H1 (cell line): ENCODE results near the gene CHD5. TPM values are rescaled to one million over a fixed set of nuclear protein-coding genes. Genes with fewer than 3 reads are reported as not detected.

Source experiments
- HDAC2 ChIP-seq, 2 experiments: fragments of 300-600 bp in 1 of 2; sonication (generic) in 1 of 2; IDR thresholded peaks; 2 replicates each; pipeline ENCODE4 v1.6.1; 2011 to 2012; ENCODE audit warnings: low read depth in 2 of 2, low read length in 2 of 2, mild to moderate bottlenecking in 2 of 2, moderate library complexity in 2 of 2, borderline replicate concordance in 1 of 2, inconsistent platforms in 1 of 2
- RNF2 ChIP-seq: fragments of 200-900, 300-1000 bp; sonication (generic); IDR thresholded peaks from 2 replicates; pipeline ENCODE4 v1.7.1; 2016; ENCODE audit warnings: borderline replicate concordance, low read depth, mild to moderate bottlenecking, antibody characterized with exemption, low read length; ENCODE audit not compliant: poor library complexity, severe bottlenecking; ENCODE audit errors: missing control alignments
- SRF ChIP-seq: IDR thresholded peaks from 2 replicates; pipeline ENCODE4 v1.6.1; 2011; ENCODE audit warnings: mild to moderate bottlenecking, low read depth, low read length, moderate library complexity
- polyA plus RNA-seq, 7 experiments: library from polyadenylated mRNA; depleted of rRNA in 3 of 7; stranded (reverse) in 5 of 7; unstranded in 2 of 7; fragments of >200 nt in 5 of 7; fragments of 200-250 nt in 2 of 7; gene quantifications; 1 replicate in 5 of 7; 2 replicates in 1 of 7; 4 replicates in 1 of 7; pipeline versions ENCODE4 v1.2.1 to v1.2.3, GENCODE V29; 2011 to 2013; ENCODE audit warnings: missing spikeins in 2 of 7, mixed read lengths in 2 of 7
- total RNA-seq: library from RNA; stranded (reverse); fragmentation: NEBNext Ultra II Directional; extraction: Animal tissue kit (Norgen Biotek cat#: 25700); gene quantifications from 2 replicates; pipeline ENCODE4 v1.2.1, GENCODE V29; 2021

CHD5 gene
- total and polyA plus RNA-seq, 2 of the 8 experiments (the other 6 are each of a cell fraction or from before 2014, with no cell fraction given) = 0.42 to 1.8 TPM

DNA sequence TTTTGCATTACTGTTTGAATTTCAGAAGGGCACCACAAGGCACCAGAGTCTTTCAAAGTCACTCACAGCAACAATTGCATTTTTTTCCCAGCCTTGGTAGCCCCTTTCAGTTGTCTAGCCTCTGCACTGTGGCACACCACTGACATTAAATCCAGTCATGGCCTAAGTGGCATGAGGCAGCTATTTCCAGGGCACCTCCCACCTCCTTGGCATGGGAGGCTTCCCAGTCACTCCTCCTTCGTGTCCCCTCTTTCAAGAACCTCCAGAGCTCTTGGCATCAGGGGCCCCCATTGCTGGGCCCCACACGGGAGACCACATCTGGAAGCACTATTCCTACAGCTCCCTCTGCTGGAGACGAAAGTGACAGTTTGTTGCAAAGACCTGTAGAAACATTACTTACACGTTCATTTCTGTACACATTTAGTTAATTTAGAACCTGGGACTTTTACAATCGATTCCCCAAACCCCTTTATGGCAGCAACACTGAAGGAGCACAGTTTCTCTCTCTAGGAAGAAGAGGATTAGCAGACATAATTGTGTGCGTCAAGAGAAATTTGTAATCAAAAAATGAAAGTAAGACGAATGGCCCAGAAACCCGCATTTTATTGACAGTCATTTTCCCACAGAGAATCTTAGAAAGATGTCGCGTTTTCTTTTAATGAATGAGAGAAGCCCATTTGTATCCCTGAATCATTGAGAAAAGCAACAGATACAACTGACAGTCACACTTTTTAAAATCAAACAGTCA, 5.7 kb upstream of the CHD5 start (continued):
- TF ChIP-seq RNF2 = no peak
- no peak for TF ChIP-seq SRF
- TF ChIP-seq HDAC2 (IDR thresholded peaks at IDR 0.05; ENCODE audit: borderline replicate concordance in 1 of 2, low read depth in 2 of 2, low read length in 2 of 2) = no peak
